ENCODE measurements around the gene HRAS. TPM values are rescaled to one million over a fixed set of nuclear protein-coding genes. Genes with fewer than 3 reads are reported as not detected.

The HRAS gene
- total and polyA plus RNA-seq, 2 of the 8 experiments (the other 6 are each of a cell fraction or from before 2014, with no cell fraction given) = 44.3 to 54.7 TPM

DNA sequence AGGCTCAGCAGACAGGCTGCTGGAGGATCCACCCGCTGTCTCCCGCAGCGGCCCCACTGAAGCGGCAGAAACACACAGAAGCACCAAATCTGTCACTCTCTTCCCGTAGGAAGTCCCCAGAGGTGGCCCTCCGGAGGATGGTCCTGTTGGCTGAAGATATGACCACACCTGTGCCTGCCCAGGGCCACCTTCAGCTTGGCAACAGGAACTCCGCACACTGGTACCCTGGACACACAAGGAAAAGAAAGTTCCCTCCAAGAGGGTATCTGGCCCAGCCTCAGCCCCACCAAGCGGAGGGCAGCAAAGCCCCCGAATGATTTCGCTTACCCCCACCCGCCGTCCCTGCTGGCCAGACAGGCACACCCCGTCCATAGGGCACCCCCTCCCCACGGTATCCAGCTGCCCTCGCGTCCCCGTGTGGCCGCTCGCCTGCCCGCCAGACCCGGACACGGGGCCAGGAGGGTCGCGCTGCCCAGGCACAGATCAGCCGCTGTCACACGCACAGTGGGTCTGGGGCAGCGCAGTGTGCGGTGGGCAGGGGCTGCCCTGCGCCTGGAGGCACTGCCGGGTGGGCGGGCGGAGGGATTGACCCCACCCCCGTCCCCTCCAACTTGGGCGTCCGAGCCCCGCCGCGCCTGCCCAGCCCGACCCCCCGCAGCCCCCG, 32.4 kb upstream of the HRAS start (continued):
- TF ChIP-seq KDM1A (IDR thresholded peaks at IDR 0.05; ENCODE audit: borderline replicate concordance, low read length) (no peak), GABPA (IDR thresholded peaks at IDR 0.05; ENCODE audit: borderline replicate concordance, insufficient read depth, low read length) (no peak), TCF12 (IDR thresholded peaks at IDR 0.05; ENCODE audit: low read depth, low read length) (no peak), HDAC6 (IDR thresholded peaks at IDR 0.05; ENCODE audit: low read depth, low read length) (no peak), KDM4A (IDR thresholded peaks at IDR 0.05; ENCODE audit: low read depth, low read length, severe bottlenecking) (no peak)
- TF ChIP-seq, protein P1, sequence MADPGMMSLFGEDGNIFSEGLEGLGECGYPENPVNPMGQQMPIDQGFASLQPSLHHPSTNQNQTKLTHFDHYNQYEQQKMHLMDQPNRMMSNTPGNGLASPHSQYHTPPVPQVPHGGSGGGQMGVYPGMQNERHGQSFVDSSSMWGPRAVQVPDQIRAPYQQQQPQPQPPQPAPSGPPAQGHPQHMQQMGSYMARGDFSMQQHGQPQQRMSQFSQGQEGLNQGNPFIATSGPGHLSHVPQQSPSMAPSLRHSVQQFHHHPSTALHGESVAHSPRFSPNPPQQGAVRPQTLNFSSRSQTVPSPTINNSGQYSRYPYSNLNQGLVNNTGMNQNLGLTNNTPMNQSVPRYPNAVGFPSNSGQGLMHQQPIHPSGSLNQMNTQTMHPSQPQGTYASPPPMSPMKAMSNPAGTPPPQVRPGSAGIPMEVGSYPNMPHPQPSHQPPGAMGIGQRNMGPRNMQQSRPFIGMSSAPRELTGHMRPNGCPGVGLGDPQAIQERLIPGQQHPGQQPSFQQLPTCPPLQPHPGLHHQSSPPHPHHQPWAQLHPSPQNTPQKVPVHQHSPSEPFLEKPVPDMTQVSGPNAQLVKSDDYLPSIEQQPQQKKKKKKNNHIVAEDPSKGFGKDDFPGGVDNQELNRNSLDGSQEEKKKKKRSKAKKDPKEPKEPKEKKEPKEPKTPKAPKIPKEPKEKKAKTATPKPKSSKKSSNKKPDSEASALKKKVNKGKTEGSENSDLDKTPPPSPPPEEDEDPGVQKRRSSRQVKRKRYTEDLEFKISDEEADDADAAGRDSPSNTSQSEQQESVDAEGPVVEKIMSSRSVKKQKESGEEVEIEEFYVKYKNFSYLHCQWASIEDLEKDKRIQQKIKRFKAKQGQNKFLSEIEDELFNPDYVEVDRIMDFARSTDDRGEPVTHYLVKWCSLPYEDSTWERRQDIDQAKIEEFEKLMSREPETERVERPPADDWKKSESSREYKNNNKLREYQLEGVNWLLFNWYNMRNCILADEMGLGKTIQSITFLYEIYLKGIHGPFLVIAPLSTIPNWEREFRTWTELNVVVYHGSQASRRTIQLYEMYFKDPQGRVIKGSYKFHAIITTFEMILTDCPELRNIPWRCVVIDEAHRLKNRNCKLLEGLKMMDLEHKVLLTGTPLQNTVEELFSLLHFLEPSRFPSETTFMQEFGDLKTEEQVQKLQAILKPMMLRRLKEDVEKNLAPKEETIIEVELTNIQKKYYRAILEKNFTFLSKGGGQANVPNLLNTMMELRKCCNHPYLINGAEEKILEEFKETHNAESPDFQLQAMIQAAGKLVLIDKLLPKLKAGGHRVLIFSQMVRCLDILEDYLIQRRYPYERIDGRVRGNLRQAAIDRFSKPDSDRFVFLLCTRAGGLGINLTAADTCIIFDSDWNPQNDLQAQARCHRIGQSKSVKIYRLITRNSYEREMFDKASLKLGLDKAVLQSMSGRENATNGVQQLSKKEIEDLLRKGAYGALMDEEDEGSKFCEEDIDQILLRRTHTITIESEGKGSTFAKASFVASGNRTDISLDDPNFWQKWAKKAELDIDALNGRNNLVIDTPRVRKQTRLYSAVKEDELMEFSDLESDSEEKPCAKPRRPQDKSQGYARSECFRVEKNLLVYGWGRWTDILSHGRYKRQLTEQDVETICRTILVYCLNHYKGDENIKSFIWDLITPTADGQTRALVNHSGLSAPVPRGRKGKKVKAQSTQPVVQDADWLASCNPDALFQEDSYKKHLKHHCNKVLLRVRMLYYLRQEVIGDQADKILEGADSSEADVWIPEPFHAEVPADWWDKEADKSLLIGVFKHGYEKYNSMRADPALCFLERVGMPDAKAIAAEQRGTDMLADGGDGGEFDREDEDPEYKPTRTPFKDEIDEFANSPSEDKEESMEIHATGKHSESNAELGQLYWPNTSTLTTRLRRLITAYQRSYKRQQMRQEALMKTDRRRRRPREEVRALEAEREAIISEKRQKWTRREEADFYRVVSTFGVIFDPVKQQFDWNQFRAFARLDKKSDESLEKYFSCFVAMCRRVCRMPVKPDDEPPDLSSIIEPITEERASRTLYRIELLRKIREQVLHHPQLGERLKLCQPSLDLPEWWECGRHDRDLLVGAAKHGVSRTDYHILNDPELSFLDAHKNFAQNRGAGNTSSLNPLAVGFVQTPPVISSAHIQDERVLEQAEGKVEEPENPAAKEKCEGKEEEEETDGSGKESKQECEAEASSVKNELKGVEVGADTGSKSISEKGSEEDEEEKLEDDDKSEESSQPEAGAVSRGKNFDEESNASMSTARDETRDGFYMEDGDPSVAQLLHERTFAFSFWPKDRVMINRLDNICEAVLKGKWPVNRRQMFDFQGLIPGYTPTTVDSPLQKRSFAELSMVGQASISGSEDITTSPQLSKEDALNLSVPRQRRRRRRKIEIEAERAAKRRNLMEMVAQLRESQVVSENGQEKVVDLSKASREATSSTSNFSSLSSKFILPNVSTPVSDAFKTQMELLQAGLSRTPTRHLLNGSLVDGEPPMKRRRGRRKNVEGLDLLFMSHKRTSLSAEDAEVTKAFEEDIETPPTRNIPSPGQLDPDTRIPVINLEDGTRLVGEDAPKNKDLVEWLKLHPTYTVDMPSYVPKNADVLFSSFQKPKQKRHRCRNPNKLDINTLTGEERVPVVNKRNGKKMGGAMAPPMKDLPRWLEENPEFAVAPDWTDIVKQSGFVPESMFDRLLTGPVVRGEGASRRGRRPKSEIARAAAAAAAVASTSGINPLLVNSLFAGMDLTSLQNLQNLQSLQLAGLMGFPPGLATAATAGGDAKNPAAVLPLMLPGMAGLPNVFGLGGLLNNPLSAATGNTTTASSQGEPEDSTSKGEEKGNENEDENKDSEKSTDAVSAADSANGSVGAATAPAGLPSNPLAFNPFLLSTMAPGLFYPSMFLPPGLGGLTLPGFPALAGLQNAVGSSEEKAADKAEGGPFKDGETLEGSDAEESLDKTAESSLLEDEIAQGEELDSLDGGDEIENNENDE (IDR thresholded peaks at IDR 0.05; ENCODE audit: insufficient replicate concordance, low read length) = no peak
- TF ChIP-seq, protein P2, sequence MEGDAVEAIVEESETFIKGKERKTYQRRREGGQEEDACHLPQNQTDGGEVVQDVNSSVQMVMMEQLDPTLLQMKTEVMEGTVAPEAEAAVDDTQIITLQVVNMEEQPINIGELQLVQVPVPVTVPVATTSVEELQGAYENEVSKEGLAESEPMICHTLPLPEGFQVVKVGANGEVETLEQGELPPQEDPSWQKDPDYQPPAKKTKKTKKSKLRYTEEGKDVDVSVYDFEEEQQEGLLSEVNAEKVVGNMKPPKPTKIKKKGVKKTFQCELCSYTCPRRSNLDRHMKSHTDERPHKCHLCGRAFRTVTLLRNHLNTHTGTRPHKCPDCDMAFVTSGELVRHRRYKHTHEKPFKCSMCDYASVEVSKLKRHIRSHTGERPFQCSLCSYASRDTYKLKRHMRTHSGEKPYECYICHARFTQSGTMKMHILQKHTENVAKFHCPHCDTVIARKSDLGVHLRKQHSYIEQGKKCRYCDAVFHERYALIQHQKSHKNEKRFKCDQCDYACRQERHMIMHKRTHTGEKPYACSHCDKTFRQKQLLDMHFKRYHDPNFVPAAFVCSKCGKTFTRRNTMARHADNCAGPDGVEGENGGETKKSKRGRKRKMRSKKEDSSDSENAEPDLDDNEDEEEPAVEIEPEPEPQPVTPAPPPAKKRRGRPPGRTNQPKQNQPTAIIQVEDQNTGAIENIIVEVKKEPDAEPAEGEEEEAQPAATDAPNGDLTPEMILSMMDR (IDR thresholded peaks at IDR 0.05; ENCODE audit: control extremely low read depth in 1 of 3, insufficient read depth in 1 of 3, low read depth in 1 of 3, low read length in 3 of 3) = no peak

All from H1 (cell line).